HepG2 (cell line): Measurements from ENCODE around the gene BPIFA2. TPM values are rescaled to one million over a fixed set of nuclear protein-coding genes. Genes with fewer than 3 reads are reported as not detected.

ENCODE experiments used
- ATF3 ChIP-seq: sonication (generic); formaldehyde crosslinking; IDR thresholded peaks from 2 replicates; pipeline ENCODE4 v1.4.0; 2020; ENCODE audit warnings: missing genetic modification reagents
- DNMT1 ChIP-seq: sonication (generic); formaldehyde crosslinking; IDR thresholded peaks from 2 replicates; pipeline ENCODE4 v1.5.1; 2020; ENCODE audit warnings: mild to moderate bottlenecking, missing genetic modification reagents
- EZH2 ChIP-seq: conservative IDR thresholded peaks from 2 replicates; pipeline ENCODE4 v1.6.1; 2012; ENCODE audit warnings: mild to moderate bottlenecking, low read depth, low read length, moderate library complexity
- GFI1 ChIP-seq: sonication (generic); formaldehyde crosslinking; IDR thresholded peaks from 2 replicates; pipeline ENCODE4 v1.5.0; 2020; ENCODE audit warnings: missing genetic modification reagents, mild to moderate bottlenecking, borderline replicate concordance
- JDP2 ChIP-seq: sonication (generic); formaldehyde crosslinking; IDR thresholded peaks from 2 replicates; pipeline ENCODE4 v1.8.1; 2022; ENCODE audit warnings: missing genetic modification reagents, borderline replicate concordance
- KAT2B ChIP-seq: fragments of 150-350 bp; IDR thresholded peaks from 2 replicates; pipeline ENCODE4 v1.6.1; 2014; ENCODE audit warnings: low read depth, low read length, borderline replicate concordance
- MIER3 ChIP-seq: IDR thresholded peaks from 2 replicates; pipeline ENCODE4 v1.6.1; 2016; ENCODE audit warnings: missing compliant biosample characterization, borderline replicate concordance
- MZF1 ChIP-seq: sonication (generic); formaldehyde crosslinking; IDR thresholded peaks from 2 replicates; pipeline ENCODE4 v1.8.1; 2023; ENCODE audit warnings: mild to moderate bottlenecking, missing genetic modification reagents, borderline replicate concordance
- NFATC3 ChIP-seq: sonication (generic); formaldehyde crosslinking; IDR thresholded peaks from 2 replicates; pipeline ENCODE4 v1.5.1; 2020; ENCODE audit warnings: mild to moderate bottlenecking, missing genetic modification reagents
- PHB2 ChIP-seq: fragments of 450-650 bp; IDR thresholded peaks from 2 replicates; pipeline ENCODE4 v1.6.1; 2018; ENCODE audit not compliant: partially characterized antibody
- PHF20 ChIP-seq: sonication (generic); formaldehyde crosslinking; IDR thresholded peaks from 2 replicates; pipeline ENCODE4 v1.5.0; 2020; ENCODE audit warnings: mild to moderate bottlenecking, missing genetic modification reagents
- PRDM15 ChIP-seq: sonication (generic); formaldehyde crosslinking; IDR thresholded peaks from 2 replicates; pipeline ENCODE4 v1.4.0; 2020; ENCODE audit warnings: missing genetic modification reagents
- RFXAP ChIP-seq: sonication (generic); formaldehyde crosslinking; IDR thresholded peaks from 2 replicates; pipeline ENCODE4 v1.4.0; 2020; ENCODE audit warnings: missing genetic modification reagents, borderline replicate concordance
- TOE1 ChIP-seq: sonication (generic); formaldehyde crosslinking; IDR thresholded peaks from 2 replicates; pipeline ENCODE4 v1.4.0; 2020; ENCODE audit warnings: mild to moderate bottlenecking, missing genetic modification reagents
- U2AF2 ChIP-seq: fragments of 200-400 bp; formaldehyde crosslinking; IDR thresholded peaks from 2 replicates; pipeline ENCODE4 v1.6.1; 2017; ENCODE audit warnings: low read depth, mild to moderate bottlenecking, low read length
- ZMYM2 ChIP-seq: sonication (generic); formaldehyde crosslinking; IDR thresholded peaks from 2 replicates; pipeline ENCODE4 v1.8.0; 2022; ENCODE audit warnings: mild to moderate bottlenecking, missing genetic modification reagents
- ZNF224 ChIP-seq: sonication (generic); formaldehyde crosslinking; IDR thresholded peaks from 2 replicates; pipeline ENCODE4 v1.5.0; 2020; ENCODE audit warnings: mild to moderate bottlenecking, missing genetic modification reagents
- ZNF317 ChIP-seq: sonication (generic); formaldehyde crosslinking; IDR thresholded peaks from 2 replicates; pipeline ENCODE4 v1.5.0; 2020; ENCODE audit warnings: mild to moderate bottlenecking, missing genetic modification reagents
- ZNF562 ChIP-seq: sonication (generic); formaldehyde crosslinking; IDR thresholded peaks from 2 replicates; pipeline ENCODE4 v1.8.0; 2022; ENCODE audit warnings: missing genetic modification reagents, borderline replicate concordance
- ZNF644 ChIP-seq: IDR thresholded peaks from 2 replicates; pipeline ENCODE4 v1.6.1; 2016; ENCODE audit warnings: low read depth
- ZNF672 ChIP-seq: sonication (generic); formaldehyde crosslinking; IDR thresholded peaks from 2 replicates; pipeline ENCODE4 v1.8.1; 2022; ENCODE audit warnings: missing genetic modification reagents
- ZNF780A ChIP-seq: sonication (generic); formaldehyde crosslinking; IDR thresholded peaks from 2 replicates; pipeline ENCODE4 v1.8.0; 2022; ENCODE audit warnings: mild to moderate bottlenecking, missing genetic modification reagents, moderate library complexity
- polyA plus RNA-seq, 8 experiments: library from polyadenylated mRNA; depleted of rRNA in 3 of 8; stranded (reverse) in 7 of 8; unstranded in 1 of 8; fragments of >200 nt; fragmentation: Illumina TruSeq in 4 of 8; extraction: Trizol in 4 of 8; gene quantifications; 2 replicates each; pipeline versions ENCODE4 v1.2.1 to v1.2.3, GENCODE V29; 2011 to 2016; ENCODE audit warnings: low read depth in 4 of 8, missing spikeins in 1 of 8, mixed read lengths in 1 of 8; ENCODE audit not compliant: insufficient read depth in 1 of 8
- total RNA-seq, 5 experiments: library from RNA; depleted of rRNA; stranded (reverse); fragments of >200 nt; fragmentation: Illumina TruSeq; extraction: Trizol; gene quantifications; 2 replicates each; pipeline ENCODE4 v1.2.3, GENCODE V29; 2016; ENCODE audit warnings: low read depth in 1 of 5
- TF ChIP-seq, protein P1 (sequence below): sonication (generic); formaldehyde crosslinking; IDR thresholded peaks from 2 replicates; pipeline ENCODE4 v1.4.0; 2020; ENCODE audit warnings: low read depth, missing genetic modification reagents
- TF ChIP-seq, protein P2 (sequence below): sonication (generic); formaldehyde crosslinking; IDR thresholded peaks from 2 replicates; pipeline ENCODE4 v1.4.0; 2020; ENCODE audit warnings: mild to moderate bottlenecking, missing genetic modification reagents

BPIFA2 gene
- total and polyA plus RNA-seq, 2 of the 13 experiments (the other 11 are each of a cell fraction or from before 2014, with no cell fraction given) = not detected

DNA sequence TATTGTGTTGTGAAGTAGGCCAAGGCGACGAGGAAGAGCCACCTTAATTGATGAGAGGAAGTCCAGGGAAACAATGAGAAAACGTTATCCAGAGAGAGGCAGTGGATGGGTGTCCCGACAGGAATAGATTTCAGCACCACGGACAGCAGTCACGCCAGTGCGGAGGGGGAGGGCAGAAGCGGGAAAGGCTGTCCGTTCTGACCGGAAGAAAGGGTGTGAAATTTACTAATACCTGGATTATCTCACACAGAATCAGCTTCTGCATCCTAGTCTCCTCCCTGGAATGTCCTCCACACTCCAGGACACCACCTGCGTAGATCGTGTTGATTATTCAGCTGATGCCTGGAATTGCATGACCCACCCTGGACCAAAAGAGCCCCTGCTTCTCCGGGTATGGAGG lies 41.8 kb downstream of the BPIFA2 start (continued):
- TF ChIP-seq PHF20 (CRISPR knock-in tag) = peak; percentile 51; the same call in 1 of the 2 replicates
- peak; percentile 79; the same call in 1 of the 2 replicates for TF ChIP-seq ZNF672 (CRISPR knock-in tag)
- peak; percentile 98 for TF ChIP-seq ZNF780A
- no peak for TF ChIP-seq NFATC3
- no peak; the same call in 1 of the 2 replicates for TF ChIP-seq TOE1 (CRISPR knock-in tag)
- peak; percentile 84 for TF ChIP-seq ATF3
- TF ChIP-seq PRDM15 (CRISPR knock-in tag) = peak; percentile 75
- TF ChIP-seq, protein P1, sequence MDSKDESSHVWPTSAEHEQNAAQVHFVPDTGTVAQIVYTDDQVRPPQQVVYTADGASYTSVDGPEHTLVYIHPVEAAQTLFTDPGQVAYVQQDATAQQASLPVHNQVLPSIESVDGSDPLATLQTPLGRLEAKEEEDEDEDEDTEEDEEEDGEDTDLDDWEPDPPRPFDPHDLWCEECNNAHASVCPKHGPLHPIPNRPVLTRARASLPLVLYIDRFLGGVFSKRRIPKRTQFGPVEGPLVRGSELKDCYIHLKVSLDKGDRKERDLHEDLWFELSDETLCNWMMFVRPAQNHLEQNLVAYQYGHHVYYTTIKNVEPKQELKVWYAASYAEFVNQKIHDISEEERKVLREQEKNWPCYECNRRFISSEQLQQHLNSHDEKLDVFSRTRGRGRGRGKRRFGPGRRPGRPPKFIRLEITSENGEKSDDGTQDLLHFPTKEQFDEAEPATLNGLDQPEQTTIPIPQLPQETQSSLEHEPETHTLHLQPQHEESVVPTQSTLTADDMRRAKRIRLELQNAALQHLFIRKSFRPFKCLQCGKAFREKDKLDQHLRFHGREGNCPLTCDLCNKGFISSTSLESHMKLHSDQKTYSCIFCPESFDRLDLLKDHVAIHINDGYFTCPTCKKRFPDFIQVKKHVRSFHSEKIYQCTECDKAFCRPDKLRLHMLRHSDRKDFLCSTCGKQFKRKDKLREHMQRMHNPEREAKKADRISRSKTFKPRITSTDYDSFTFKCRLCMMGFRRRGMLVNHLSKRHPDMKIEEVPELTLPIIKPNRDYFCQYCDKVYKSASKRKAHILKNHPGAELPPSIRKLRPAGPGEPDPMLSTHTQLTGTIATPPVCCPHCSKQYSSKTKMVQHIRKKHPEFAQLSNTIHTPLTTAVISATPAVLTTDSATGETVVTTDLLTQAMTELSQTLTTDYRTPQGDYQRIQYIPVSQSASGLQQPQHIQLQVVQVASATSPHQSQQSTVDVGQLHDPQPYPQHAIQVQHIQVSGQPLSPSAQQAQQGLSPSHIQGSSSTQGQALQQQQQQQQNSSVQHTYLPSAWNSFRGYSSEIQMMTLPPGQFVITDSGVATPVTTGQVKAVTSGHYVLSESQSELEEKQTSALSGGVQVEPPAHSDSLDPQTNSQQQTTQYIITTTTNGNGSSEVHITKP (CRISPR knock-in tag) = peak; percentile 80
- 0 out of 2 replicates have a peak, but pooled peaks have one; percentile 12 for TF ChIP-seq DNMT1 (CRISPR knock-in tag)
- TF ChIP-seq ZNF317 (CRISPR knock-in tag) = peak; percentile 89
- TF ChIP-seq KAT2B = no peak
- peak; percentile 82; the same call in 1 of the 2 replicates for TF ChIP-seq RFXAP (CRISPR knock-in tag)
- TF ChIP-seq JDP2 = peak; percentile 96; the same call in 1 of the 2 replicates
- peak; percentile 55; the same call in 1 of the 2 replicates for TF ChIP-seq GFI1 (CRISPR knock-in tag)
- no peak for TF ChIP-seq PHB2
- no peak for TF ChIP-seq U2AF2
- peak; percentile 91 for TF ChIP-seq MIER3
- TF ChIP-seq EZH2 = 0 out of 2 replicates have a peak, but pooled peaks have one; percentile 42
- TF ChIP-seq MZF1 (CRISPR knock-in tag) = 0 out of 2 replicates have a peak, but pooled peaks have one; percentile 71
- no peak for TF ChIP-seq ZMYM2 (CRISPR knock-in tag)
- peak; percentile 52; the same call in 1 of the 2 replicates for TF ChIP-seq ZNF224 (CRISPR knock-in tag)
- TF ChIP-seq, protein P2, sequence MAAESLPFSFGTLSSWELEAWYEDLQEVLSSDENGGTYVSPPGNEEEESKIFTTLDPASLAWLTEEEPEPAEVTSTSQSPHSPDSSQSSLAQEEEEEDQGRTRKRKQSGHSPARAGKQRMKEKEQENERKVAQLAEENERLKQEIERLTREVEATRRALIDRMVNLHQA = no peak
- peak; percentile 83; the same call in 1 of the 2 replicates for TF ChIP-seq ZNF562 (CRISPR knock-in tag)
- TF ChIP-seq ZNF644 (CRISPR knock-in tag) = peak; percentile 92
